ENCODE data around the gene ARHGAP23. TPM values are rescaled to one million over a fixed set of nuclear protein-coding genes. Genes with fewer than 3 reads are reported as not detected.

Gene ARHGAP23
- total and polyA plus RNA-seq, 2 experiments from 2014 or later = 21.4 to 150 TPM

- no peak overlapping the region for H3K4me3 ChIP-seq
- no peak overlapping the region for H3K27ac ChIP-seq (ENCODE audit: low read depth)
- no peak overlapping the region for H3K4me2 ChIP-seq
Measured at GRCh38 chr17:38464251-38464722, 36.0 kb downstream of the ARHGAP23 start.

More at GRCh38 chr17:38464251-38464722, 36.0 kb downstream of the ARHGAP23 start:
- H3K27me3 ChIP-seq (ENCODE audit: insufficient read depth) = no peaks in the 10 kb centered on the region
- Mint-ChIP-seq H3K27me3 (ENCODE audit: insufficient read depth, low read depth, poor library complexity) (peaks cover 21% of the 10 kb centered on the region), H3K4me3 (no peak overlapping the region; the same call in 2 of the 3 replicates), H3K4me1 (peaks cover 31% of the 10 kb centered on the region), H3K9me3 (peaks cover 3% of the 10 kb centered on the region; the same call in 2 of the 3 replicates), H3K36me3 (ENCODE audit: low read depth) (peaks cover 75% of the 10 kb centered on the region), H3K27ac (no peak overlapping the region; the same call in 1 of the 2 replicates)
- peaks cover 8% of the 10 kb centered on the region; the same call in 1 of the 2 replicates for H4K20me1 ChIP-seq (replicated peaks; ENCODE audit: insufficient read depth)
- peaks cover under 1% of the 10 kb centered on the region for H3K79me2 ChIP-seq (replicated peaks; ENCODE audit: insufficient read depth)
- H2AFZ ChIP-seq = no peak overlapping the region
- H3K36me3 ChIP-seq (ENCODE audit: insufficient read depth) = peaks cover 31% of the 10 kb centered on the region
- no peaks in the 10 kb centered on the region for H3K4me1 ChIP-seq (ENCODE audit: insufficient read depth)
- H3K9me2 ChIP-seq (ENCODE audit: insufficient read depth) = no peaks in the 10 kb centered on the region
- H3F3A ChIP-seq (replicated peaks; ENCODE audit: low read depth) = no peaks in the 10 kb centered on the region
- ATAC-seq (no peak), DNase-seq (ENCODE audit: low spot score) (no peak)
- TF ChIP-seq ZNF114 (CRISPR knock-in tag; IDR thresholded peaks at IDR 0.05) (no peak), REST (IDR thresholded peaks at IDR 0.05; ENCODE audit: unreplicated experiment) (no peak), JUNB (IDR thresholded peaks at IDR 0.05; ENCODE audit: unreplicated experiment) (no peak), ZNF462 (CRISPR knock-in tag; IDR thresholded peaks at IDR 0.05) (no peak), ZNF331 (CRISPR knock-in tag; IDR thresholded peaks at IDR 0.05; ENCODE audit: low read depth) (no peak), POLR2AphosphoS5 (IDR thresholded peaks at IDR 0.05; ENCODE audit: low read depth) (no peak), NANOG (IDR thresholded peaks at IDR 0.05; ENCODE audit: borderline replicate concordance) (no peak), EZH2 (IDR thresholded peaks at IDR 0.05; ENCODE audit: low read depth, unreplicated experiment) (no peak), ETS1 (IDR thresholded peaks at IDR 0.05) (no peak)

Measured in GM23338 (cell line).